Progenitor cell of endocrine pancreas (in vitro differentiated cells): ENCODE data around the gene PJA1. TPM values are rescaled to one million over a fixed set of nuclear protein-coding genes. Genes with fewer than 3 reads are reported as not detected.

Experiments used
- DNase-seq: peaks from one replicate; pipeline ENCODE4 v3.0.0; 2021; ENCODE audit warnings: low spot score; ENCODE audit not compliant: unreplicated experiment
- H3K27ac Mint-ChIP-seq: 2 replicates; pipeline ENCODE4 v1.8.0; 2021; ENCODE audit warnings: mild to moderate bottlenecking, moderate library complexity, mixed read lengths
- H3K27me3 Mint-ChIP-seq: 2 replicates; pipeline ENCODE4 v1.8.0; 2021; ENCODE audit warnings: mixed read lengths
- H3K36me3 Mint-ChIP-seq: 2 replicates; pipeline ENCODE4 v1.8.0; 2022; ENCODE audit warnings: mixed read lengths; ENCODE audit not compliant: insufficient read depth
- H3K4me1 Mint-ChIP-seq: 2 replicates; pipeline ENCODE4 v1.8.0; 2021; ENCODE audit warnings: low read depth, mixed read lengths
- H3K4me3 Mint-ChIP-seq: 2 replicates; pipeline ENCODE4 v1.8.0; 2021; ENCODE audit warnings: low read depth, mild to moderate bottlenecking, moderate library complexity, mixed read lengths
- H3K9me3 Mint-ChIP-seq: 2 replicates; pipeline ENCODE4 v1.8.0; 2021; ENCODE audit warnings: low read depth, mixed read lengths
- CTCF ChIP-seq: fragments of 200-600 bp; sonication (generic); IDR thresholded peaks from one replicate; pipeline ENCODE4 v1.5.0; 2021; ENCODE audit warnings: antibody characterized with exemption, mild to moderate bottlenecking; ENCODE audit not compliant: unreplicated experiment
- long read RNA-seq: library from polyadenylated mRNA; unstranded; transcript quantifications from one replicate; pipeline ENCODE4 v2.0.0, GENCODE V29; 2020
- total RNA-seq: library from RNA; stranded (reverse); gene quantifications from 2 replicates; pipeline ENCODE4 v1.2.1, GENCODE V29; 2021

The PJA1 gene
- 34.2 and 35.7 TPM in 2 replicates for total RNA-seq
- long read RNA-seq, transcript PJA1-206 (2 exons, 887 nt), result minor isoform, 40 of 329 reads
- long read RNA-seq, transcript PJA1-203 (1 exons, 2,692 nt), result minor isoform, 6 of 329 reads
- long read RNA-seq, transcript PJA1-201 (2 exons, 2,755 nt), result minor isoform, 46 of 329 reads
- long read RNA-seq, transcript PJA1-202 (2 exons, 2,672 nt), result major isoform, 210 of 329 reads
- long read RNA-seq, partial matches to known transcripts, result 0 of 329 reads
- long read RNA-seq, other reads (novel, unspliced or antisense), result 26 of 329 reads

GRCh38 chrX:69165087-69165651 lies at the start of gene PJA1:
Gene PJA1, minus strand, starts transcription at chrX:69165453. Its CDS starts 2,380 bp downstream, at chrX:69163073.
- Mint-ChIP-seq H3K4me1 (peaks cover 7% of the 10 kb centered on the region), H3K4me3 (peak within 1 kb of the TSS; percentile 82), H3K36me3 (peaks cover 10% of the 10 kb centered on the region), H3K27me3 (no peaks in the 10 kb centered on the region), H3K9me3 (peaks cover 25% of the 10 kb centered on the region), H3K27ac (peak within 1 kb of the TSS; percentile 73)
- DNase-seq, result peak; percentile 38
- TF ChIP-seq CTCF, result no peak

- Mint-ChIP-seq H3K27ac (no peak overlapping the region), H3K4me3 (no peak overlapping the region), H3K36me3 (no peaks in the 10 kb centered on the region), H3K9me3 (peaks cover 9% of the 10 kb centered on the region), H3K27me3 (no peaks in the 10 kb centered on the region), H3K4me1 (no peaks in the 10 kb centered on the region)
- TF ChIP-seq CTCF, result no peak
- no peak for DNase-seq
Measured at GRCh38 chrX:69214463-69214862, 49.2 kb upstream of the PJA1 start.

GRCh38 chrX:69211701-69212100 lies 46.4 kb upstream of the PJA1 start:
- no peak for DNase-seq
- Mint-ChIP-seq H3K27ac (no peak overlapping the region), H3K4me1 (no peaks in the 10 kb centered on the region), H3K9me3 (peaks cover 17% of the 10 kb centered on the region), H3K27me3 (no peaks in the 10 kb centered on the region), H3K36me3 (no peaks in the 10 kb centered on the region), H3K4me3 (no peak overlapping the region)
- TF ChIP-seq CTCF, result no peak

- H3K36me3 Mint-ChIP-seq, result no peaks in the 10 kb centered on the region
Measured at GRCh38 chrX:69210581-69210980, 45.3 kb upstream of the PJA1 start.

GRCh38 chrX:69207216-69207615 lies 42.0 kb upstream of the PJA1 start:
- H3K36me3 Mint-ChIP-seq, result no peaks in the 10 kb centered on the region
- peaks cover 20% of the 10 kb centered on the region for H3K9me3 Mint-ChIP-seq
- H3K4me1 Mint-ChIP-seq, result no peaks in the 10 kb centered on the region
- no peaks in the 10 kb centered on the region for H3K27me3 Mint-ChIP-seq
- DNase-seq, result no peak
- TF ChIP-seq CTCF, result no peak
- H3K27ac Mint-ChIP-seq, result no peak overlapping the region
- H3K4me3 Mint-ChIP-seq, result no peak overlapping the region

More at GRCh38 chrX:69210581-69210980, 45.3 kb upstream of the PJA1 start:
- no peak for TF ChIP-seq CTCF
- Mint-ChIP-seq H3K27me3 (no peaks in the 10 kb centered on the region), H3K4me1 (no peaks in the 10 kb centered on the region), H3K4me3 (no peak overlapping the region), H3K9me3 (peaks cover 20% of the 10 kb centered on the region), H3K27ac (no peak overlapping the region)
- no peak for DNase-seq
